H1 (cell line): ENCODE measurements around the gene METAP1D.

Source experiments
- CTCF ChIP-seq, 3 experiments: IDR thresholded peaks; 1 replicate in 2 of 3; 2 replicates in 1 of 3; pipeline versions ENCODE4 v1.5.1 to v1.6.1; 2011; ENCODE audit warnings: low read length in 3 of 3, mild to moderate bottlenecking in 3 of 3, inconsistent platforms in 2 of 3, low read depth in 1 of 3, moderate library complexity in 1 of 3; ENCODE audit not compliant: insufficient read depth in 1 of 3; ENCODE audit errors: control extremely low read depth in 1 of 3
- EGR1 ChIP-seq: IDR thresholded peaks from 2 replicates; pipeline ENCODE4 v1.6.1; 2011; ENCODE audit warnings: low read depth, low read length, borderline replicate concordance
- EZH2 ChIP-seq: fragments of 200-600 bp; sonication (generic); IDR thresholded peaks from 2 replicates; pipeline ENCODE4 v1.7.1; 2012; ENCODE audit warnings: low read depth, mild to moderate bottlenecking, moderate library complexity, low read length, inconsistent platforms; ENCODE audit not compliant: severe bottlenecking
- GABPA ChIP-seq: IDR thresholded peaks from 2 replicates; pipeline ENCODE4 v1.6.1; 2011; ENCODE audit warnings: mild to moderate bottlenecking, low read length, moderate library complexity, borderline replicate concordance; ENCODE audit not compliant: insufficient read depth
- HDAC6 ChIP-seq: IDR thresholded peaks from one replicate; pipeline ENCODE4 v1.7.1; 2012; ENCODE audit warnings: low read depth, mild to moderate bottlenecking, inconsistent platforms, low read length, moderate library complexity
- POLR2A ChIP-seq, 2 experiments: IDR thresholded peaks; 1 replicate in 1 of 2; 2 replicates in 1 of 2; pipeline ENCODE4 v1.6.1; 2011; ENCODE audit warnings: low read depth in 2 of 2, low read length in 2 of 2, mild to moderate bottlenecking in 2 of 2; ENCODE audit errors: control extremely low read depth in 1 of 2
- POLR2AphosphoS5 ChIP-seq: IDR thresholded peaks from 2 replicates; pipeline ENCODE4 v1.6.1; 2011; ENCODE audit warnings: low read depth, low read length
- SP4 ChIP-seq: IDR thresholded peaks from 2 replicates; pipeline ENCODE4 v1.6.1; 2012; ENCODE audit warnings: low read length, inconsistent platforms
- TBP ChIP-seq: IDR thresholded peaks from 2 replicates; pipeline ENCODE4 v1.6.1; 2011; ENCODE audit warnings: low read depth, low read length, improper control_type of control experiment

GRCh38 chr2:172072303-172072702 is 72.5 kb downstream of the METAP1D start:
- TF ChIP-seq EGR1: no peak
- TF ChIP-seq CTCF (IDR thresholded peaks at IDR 0.05; ENCODE audit: control extremely low read depth in 1 of 3, insufficient read depth in 1 of 3, low read depth in 1 of 3, low read length in 3 of 3): no peak
- no peak for TF ChIP-seq TBP
- no peak for TF ChIP-seq GABPA
- no peak for TF ChIP-seq EZH2
- no peak for TF ChIP-seq POLR2A (IDR thresholded peaks at IDR 0.05; ENCODE audit: control extremely low read depth in 1 of 2, low read depth in 2 of 2, low read length in 2 of 2)
- TF ChIP-seq SP4: no peak
- TF ChIP-seq HDAC6: no peak
- TF ChIP-seq POLR2AphosphoS5: no peak
